ENCODE results near the gene NSUN7. TPM values are rescaled to one million over a fixed set of nuclear protein-coding genes. Genes with fewer than 3 reads are reported as not detected.

NSUN7 gene
- total and polyA plus RNA-seq, 2 of the 13 experiments (the other 11 are each of a cell fraction or from before 2014, with no cell fraction given), result 0.05 TPM; not detected in 1

DNA sequence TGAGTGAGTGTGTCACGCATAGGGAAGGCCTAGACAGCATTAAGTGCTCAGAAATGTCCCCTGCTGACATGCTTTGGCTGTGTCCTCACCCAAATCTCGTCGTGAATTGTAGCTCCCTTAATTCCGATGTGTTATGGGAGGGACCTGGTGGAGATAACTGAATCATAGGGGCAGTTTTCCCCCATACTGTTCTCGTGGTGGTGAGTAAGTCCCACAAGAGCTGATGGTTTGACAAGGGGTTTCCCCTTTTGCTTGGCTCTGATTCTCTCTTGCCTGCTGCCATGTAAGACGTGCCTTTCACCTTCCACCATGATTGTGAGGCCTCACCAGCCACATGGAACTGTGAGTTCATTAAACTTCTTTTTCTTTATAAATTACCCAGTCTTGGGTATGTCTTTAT is 78.0 kb downstream of the NSUN7 start:
- Histone ChIP-seq H3K9ac (ENCODE audit: insufficient read depth, low read depth, low read length) (no peak overlapping the region), H3K27me3 (ENCODE audit: control insufficient read depth in 1 of 2, insufficient read depth in 2 of 2, low read length in 2 of 2) (no peaks in the 10 kb centered on the region), H3K4me3 (replicated peaks in 1 of 3; ENCODE audit: insufficient read depth in 1 of 3, low read depth in 2 of 3, low read length in 3 of 3) (no peak overlapping the region), H2AFZ (ENCODE audit: low read length) (no peak overlapping the region), H3K9me3 (ENCODE audit: low read length) (no peaks in the 10 kb centered on the region), H4K20me1 (ENCODE audit: insufficient read depth, low read length) (no peaks in the 10 kb centered on the region), H3K36me3 (replicated peaks in 1 of 2; ENCODE audit: control insufficient read depth in 1 of 2, insufficient read depth in 2 of 2, low read length in 2 of 2) (peaks cover 11 to 16% of the 10 kb centered on the region in 2 experiments; a peak in 4 of 5 replicates), H3K27ac (ENCODE audit: extremely low read length, insufficient read depth, low read length) (no peak overlapping the region), H3K4me1 (ENCODE audit: insufficient read depth, low read length) (0 out of 2 replicates have a peak, but pooled peaks cover 9% of the 10 kb centered on the region), H3K79me2 (ENCODE audit: insufficient read depth, low read length) (no peaks in the 10 kb centered on the region), H3K4me2 (ENCODE audit: low read depth, low read length) (no peak overlapping the region)
- in situ Hi-C loops (cut with HindIII; ENCODE audit: extremely low pct_ligation_motif_present, low pct_unique_long_range_greater_than_20kb), result no loop called here
- intact Hi-C loops (cut with micrococcal nuclease; ENCODE audit: unreplicated experiment), result no loop called here
- ChIA-PET CTCF (ENCODE audit: low intra/inter-chr PET ratio, low total read pairs) (no interaction called here), POLR2A (no interaction called here)
- DNase-seq (ENCODE audit: low spot score), result no peak
- ATAC-seq, result no peak
- BruUV-seq (replicated peaks), result no TSS peak
- no peak for FAIRE-seq
- TF ChIP-seq TARDBP (CRISPR knock-in tag; IDR thresholded peaks at IDR 0.05), result no peak
- TF ChIP-seq NFIC (IDR thresholded peaks at IDR 0.05; ENCODE audit: low read length), result no peak
- no peak for TF ChIP-seq BHLHE40 (IDR thresholded peaks at IDR 0.05; ENCODE audit: low read length)
- TF ChIP-seq GTF2F1 (IDR thresholded peaks at IDR 0.05; ENCODE audit: low read length), result no peak
- TF ChIP-seq NR2F1 (CRISPR knock-in tag; IDR thresholded peaks at IDR 0.05), result no peak
- no peak for TF ChIP-seq ZEB1 (IDR thresholded peaks at IDR 0.05; ENCODE audit: insufficient replicate concordance, low read depth)
- no peak for TF ChIP-seq TBX2 (CRISPR knock-in tag; IDR thresholded peaks at IDR 0.05; ENCODE audit: borderline replicate concordance)
- TF ChIP-seq CC2D1A (CRISPR knock-in tag; IDR thresholded peaks at IDR 0.05), result no peak
- TF ChIP-seq, protein P1, sequence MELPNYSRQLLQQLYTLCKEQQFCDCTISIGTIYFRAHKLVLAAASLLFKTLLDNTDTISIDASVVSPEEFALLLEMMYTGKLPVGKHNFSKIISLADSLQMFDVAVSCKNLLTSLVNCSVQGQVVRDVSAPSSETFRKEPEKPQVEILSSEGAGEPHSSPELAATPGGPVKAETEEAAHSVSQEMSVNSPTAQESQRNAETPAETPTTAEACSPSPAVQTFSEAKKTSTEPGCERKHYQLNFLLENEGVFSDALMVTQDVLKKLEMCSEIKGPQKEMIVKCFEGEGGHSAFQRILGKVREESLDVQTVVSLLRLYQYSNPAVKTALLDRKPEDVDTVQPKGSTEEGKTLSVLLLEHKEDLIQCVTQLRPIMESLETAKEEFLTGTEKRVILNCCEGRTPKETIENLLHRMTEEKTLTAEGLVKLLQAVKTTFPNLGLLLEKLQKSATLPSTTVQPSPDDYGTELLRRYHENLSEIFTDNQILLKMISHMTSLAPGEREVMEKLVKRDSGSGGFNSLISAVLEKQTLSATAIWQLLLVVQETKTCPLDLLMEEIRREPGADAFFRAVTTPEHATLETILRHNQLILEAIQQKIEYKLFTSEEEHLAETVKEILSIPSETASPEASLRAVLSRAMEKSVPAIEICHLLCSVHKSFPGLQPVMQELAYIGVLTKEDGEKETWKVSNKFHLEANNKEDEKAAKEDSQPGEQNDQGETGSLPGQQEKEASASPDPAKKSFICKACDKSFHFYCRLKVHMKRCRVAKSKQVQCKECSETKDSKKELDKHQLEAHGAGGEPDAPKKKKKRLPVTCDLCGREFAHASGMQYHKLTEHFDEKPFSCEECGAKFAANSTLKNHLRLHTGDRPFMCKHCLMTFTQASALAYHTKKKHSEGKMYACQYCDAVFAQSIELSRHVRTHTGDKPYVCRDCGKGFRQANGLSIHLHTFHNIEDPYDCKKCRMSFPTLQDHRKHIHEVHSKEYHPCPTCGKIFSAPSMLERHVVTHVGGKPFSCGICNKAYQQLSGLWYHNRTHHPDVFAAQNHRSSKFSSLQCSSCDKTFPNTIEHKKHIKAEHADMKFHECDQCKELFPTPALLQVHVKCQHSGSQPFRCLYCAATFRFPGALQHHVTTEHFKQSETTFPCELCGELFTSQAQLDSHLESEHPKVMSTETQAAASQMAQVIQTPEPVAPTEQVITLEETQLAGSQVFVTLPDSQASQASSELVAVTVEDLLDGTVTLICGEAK (IDR thresholded peaks at IDR 0.05), result no peak
- TF ChIP-seq, protein P1 (CRISPR knock-in tag; IDR thresholded peaks at IDR 0.05), result no peak
- TF ChIP-seq, protein P2, sequence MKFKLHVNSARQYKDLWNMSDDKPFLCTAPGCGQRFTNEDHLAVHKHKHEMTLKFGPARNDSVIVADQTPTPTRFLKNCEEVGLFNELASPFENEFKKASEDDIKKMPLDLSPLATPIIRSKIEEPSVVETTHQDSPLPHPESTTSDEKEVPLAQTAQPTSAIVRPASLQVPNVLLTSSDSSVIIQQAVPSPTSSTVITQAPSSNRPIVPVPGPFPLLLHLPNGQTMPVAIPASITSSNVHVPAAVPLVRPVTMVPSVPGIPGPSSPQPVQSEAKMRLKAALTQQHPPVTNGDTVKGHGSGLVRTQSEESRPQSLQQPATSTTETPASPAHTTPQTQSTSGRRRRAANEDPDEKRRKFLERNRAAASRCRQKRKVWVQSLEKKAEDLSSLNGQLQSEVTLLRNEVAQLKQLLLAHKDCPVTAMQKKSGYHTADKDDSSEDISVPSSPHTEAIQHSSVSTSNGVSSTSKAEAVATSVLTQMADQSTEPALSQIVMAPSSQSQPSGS (CRISPR knock-in tag; IDR thresholded peaks at IDR 0.05), result no peak
- 95% methylated on average over 6 of the region's 6 CpGs for WGBS (ENCODE audit: low lambda C conversion rate)

Measured in HepG2 (cell line).